Stimulated activated CD8-positive, alpha-beta memory T cell treated with anti-CD3 and anti-CD28 coated beads, Interleukin-4, amount 100 ng/mL, for 24 hours (primary cell): ENCODE data around the gene UBQLNL.

Experiments used
- DNase-seq: peaks from one replicate; pipeline ENCODE4 v3.0.0-alpha.2; 2020; ENCODE audit warnings: low read depth

The UBQLNL gene, protein sequence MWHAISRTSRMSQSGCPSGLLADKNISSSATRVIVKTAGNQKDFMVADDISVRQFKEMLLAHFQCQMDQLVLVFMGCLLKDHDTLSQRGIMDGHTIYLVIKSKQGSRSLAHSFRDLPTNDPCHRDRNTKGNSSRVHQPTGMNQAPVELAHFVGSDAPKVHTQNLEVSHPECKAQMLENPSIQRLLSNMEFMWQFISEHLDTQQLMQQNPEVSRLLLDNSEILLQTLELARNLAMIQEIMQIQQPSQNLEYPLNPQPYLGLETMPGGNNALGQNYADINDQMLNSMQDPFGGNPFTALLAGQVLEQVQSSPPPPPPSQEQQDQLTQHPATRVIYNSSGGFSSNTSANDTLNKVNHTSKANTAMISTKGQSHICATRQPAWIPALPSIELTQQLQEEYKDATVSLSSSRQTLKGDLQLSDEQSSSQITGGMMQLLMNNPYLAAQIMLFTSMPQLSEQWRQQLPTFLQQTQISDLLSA

DNA sequence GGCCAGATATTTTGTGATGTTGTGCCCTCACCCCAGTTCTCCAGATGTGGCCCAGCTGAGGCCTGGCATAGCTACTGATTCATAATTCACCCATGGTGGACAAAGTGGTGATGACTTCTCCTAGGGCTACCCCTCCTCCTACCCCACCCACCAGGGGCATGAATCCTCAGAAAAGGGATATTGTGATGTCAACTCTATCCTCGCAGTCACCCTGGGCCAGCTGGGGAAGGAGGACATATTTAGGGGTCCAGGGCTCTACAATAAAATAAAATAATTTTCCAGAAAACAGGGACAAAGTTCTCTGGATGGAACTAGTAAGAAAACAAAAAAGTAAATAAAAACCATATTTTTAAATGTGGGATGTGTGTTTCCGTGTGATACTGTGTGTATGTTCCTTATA is at the start of gene UBQLNL:
UBQLNL (minus strand) TSS at position 101 of the 400 bp plus-strand sequence. CDS start 258 bp downstream, outside the sequence.
- DNase-seq = no peak

DNA sequence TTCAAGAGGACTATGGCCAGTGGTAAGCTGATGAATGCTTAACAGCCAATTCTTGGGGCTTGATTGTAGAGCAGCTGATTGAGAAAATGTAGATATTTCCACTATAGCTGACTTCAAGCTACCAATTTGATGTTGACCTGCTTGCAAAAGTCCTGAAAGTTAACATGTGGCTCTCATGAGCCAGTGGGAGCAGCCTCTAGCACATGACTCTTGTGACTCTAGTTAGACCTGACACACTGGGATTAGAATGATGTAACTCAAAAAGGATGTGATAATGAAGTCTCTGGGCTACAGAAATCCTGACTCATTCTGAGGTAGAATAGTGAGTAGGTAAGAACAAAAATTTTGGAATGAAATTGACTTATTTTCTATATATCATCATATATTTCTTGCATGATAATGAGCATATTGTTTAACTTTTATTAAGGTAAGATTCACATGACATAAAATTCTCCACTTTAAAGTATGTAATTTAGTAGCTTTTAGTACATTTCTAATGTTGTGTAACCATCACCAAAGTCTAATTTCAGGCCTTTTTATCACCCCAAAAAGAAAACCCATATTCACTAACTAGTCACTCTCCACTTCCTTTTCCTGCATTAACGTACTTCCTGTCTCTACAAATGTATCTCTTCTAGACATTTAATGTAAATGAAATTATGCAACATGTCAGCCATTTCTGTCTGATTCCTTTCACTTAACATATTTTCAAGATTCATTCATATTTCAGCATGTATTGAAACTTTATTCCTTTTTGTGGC is 47.9 kb upstream of the UBQLNL start:
- no peak for DNase-seq

DNA sequence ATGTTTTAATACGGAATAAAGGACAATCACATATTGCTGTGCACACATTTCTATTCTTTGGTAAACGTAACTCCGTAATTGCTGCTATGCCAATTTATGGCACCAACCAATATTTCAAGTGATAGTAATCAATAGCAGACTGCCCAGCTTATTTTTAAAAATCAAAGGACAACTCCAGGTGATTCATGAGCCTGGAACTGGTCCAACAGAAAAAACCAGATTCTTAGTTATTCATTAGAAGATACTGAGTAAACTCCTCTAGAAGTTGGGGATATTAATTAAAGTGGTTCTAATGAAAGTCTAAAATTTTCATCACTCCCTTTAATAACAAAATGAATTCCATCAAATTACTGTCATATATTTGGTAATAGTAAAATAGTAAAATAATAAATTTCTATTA is 41.3 kb upstream of the UBQLNL start:
- no peak for DNase-seq

DNA sequence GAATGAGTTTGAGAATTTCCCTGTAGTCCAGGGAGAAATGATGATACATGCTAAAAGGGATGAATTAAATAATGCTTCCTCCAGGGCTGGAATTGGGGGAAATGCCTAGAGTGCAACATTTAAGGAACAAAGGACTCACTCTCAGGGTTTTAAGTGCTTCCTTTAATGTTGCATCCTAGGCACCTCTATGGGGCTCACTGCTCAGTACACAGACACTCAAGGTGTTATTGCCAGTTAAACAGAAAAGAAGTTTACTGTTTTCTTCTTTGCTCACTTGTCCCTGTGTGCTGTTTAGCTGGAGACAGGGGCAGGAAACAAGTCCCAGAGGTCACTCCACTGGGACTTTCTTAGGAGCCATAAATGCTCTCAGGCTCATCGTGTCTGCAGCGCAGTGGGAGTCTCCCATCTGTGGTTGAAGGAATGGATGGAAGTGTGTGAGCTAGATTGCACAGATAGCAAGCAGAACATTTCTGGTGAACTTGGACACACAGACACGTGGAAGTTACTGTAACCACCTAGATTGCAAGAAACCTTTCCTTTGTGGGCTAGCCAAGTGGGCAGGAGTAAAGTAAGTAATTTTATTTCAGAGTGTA is 40.2 kb upstream of the UBQLNL start:
- DNase-seq = no peak

DNA sequence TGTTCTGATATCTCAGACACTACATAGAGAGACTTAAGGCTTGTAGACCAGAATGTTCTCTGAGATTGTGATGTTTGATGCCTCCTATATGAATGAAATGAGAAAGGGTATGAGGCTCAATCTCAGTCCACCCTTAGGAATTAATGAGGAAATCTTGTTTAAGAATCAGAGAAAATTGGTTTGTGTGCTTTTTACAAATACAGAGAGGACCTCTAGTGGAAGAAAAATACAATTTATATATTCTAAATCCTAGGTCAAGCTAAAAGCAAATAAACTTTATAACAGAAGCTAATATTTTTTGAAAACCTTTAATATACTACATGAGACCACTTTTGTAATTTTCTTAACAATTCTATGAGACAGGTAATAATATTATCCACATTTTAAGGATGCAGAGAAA is 36.8 kb upstream of the UBQLNL start:
- no peak for DNase-seq

DNA sequence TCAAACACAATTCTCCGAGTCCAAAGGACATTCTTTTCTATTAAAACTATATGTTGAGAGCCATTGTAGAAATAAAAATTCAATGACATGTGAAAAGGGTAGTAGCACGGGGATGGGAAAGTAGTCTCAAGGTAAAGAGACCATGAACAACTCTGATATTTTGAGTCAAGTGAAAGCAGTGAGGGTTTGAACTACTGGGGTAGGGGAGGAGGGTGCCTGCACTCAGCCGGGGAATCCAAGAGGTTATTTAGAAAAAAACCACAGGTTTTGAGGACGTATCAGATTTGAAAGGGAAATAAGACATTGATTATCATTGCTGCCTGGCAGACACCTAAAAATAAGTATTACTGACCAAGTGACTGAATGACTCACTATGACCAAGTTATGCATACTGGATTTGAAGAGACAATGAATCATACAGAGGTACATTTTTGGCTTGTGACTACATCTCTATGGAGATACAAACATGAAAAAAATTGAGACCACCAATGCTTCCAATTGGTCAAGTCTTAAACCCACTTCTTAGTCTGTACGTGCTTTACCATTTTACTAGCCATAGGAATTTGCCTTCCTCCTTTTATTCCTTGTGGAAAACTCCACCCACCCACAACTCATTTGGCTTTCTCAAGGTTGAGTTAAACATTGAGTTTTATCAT is 34.1 kb upstream of the UBQLNL start:
- no peak for DNase-seq

DNA sequence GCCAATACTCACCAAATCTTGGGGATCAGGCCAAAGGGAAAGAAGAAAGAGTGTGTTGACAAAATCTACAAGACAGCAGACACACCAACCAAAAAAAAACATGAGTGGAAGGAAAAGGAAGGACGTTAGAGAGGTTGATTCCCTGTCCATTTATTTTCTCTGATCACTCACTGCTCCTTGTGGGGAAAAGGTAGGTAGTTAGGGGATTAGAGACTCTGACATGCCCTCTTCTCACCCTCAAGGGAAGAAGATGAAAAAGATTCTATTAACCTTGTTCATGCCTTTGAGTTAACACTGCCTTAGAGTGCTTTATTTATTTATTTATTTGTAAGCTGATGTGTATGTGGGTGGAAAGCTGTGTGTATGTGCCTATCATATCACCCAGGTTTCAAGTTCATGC is 31.9 kb upstream of the UBQLNL start, which contains the start of gene OR52H1:
OR52H1 (minus strand) TSS at position 101 of the 400 bp plus-strand sequence. CDS start 3,035 bp downstream, outside the sequence.
- DNase-seq = no peak

DNA sequence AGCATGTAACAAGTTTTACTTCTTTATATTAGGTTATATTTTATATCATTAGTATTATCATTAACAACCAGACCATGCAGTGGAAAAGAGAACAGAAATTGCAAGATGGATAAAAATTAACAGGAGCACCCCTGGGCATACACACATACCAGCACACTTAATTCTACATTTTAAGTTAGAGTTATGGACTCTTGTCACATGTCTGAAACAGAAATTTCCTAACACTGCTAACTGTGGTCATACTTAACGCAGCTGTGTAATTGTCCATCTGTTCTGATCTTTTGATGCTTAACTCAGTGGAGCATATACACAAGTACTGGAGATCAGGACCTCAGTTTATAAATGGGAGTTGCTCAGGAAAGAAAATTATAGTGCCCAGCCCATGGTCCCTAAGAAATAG is 31.5 kb upstream of the UBQLNL start:
- no peak for DNase-seq

DNA sequence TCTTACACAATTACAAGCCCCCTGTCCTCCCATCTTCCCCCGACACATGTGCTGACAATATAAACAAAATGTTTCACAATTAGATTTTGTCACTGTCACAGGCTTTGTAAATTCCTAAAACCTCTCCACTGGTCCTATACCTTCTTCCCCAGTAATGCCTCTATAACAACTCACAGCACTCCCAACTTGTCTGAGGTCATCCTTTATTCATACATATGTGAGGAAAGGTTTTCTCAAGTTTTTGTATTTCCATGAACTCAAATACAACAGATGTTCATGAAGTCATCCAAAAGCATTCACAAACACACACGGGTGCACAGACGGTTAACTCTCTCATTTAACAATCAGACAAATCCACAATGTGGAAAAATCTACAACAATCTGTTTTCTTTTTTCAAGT is 30.0 kb upstream of the UBQLNL start:
- DNase-seq = no peak

DNA sequence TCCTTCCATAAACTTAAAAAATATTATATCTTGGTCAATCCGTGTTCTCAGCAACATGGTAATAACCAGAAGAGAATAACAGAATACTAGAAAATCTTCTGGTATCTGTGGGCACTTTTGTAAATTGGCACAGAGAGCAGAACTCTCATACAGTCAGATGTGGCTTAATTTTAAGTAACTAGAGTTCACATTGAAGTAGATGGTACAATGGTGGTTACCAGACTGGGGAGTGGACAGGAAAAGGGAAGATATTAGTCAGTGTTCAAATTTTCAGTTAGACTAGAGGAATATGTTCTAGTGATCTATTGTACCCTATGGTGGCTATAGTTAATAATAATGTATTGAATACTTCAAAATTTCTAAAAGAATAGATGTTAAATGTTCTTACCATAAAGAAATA is 24.9 kb upstream of the UBQLNL start:
- no peak for DNase-seq

DNA sequence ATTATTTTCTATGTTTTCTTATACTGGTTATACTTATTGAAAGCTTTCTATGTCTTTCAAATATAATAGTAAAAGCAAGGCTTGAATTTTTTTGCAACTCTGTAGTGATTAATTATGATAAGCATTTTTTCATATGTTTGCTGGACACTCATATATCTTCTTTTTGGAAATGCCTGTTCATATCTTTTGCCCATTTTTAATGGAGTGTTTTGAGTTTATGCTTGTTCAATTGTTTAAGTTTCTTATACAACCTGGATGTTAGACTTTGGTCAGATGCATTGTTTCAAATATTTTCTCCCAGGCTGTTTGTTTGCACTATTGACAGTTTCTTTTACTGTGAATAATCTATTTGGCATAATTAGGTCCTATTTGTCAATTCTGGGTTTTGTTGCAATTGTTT is 20.0 kb upstream of the UBQLNL start:
- no peak for DNase-seq

DNA sequence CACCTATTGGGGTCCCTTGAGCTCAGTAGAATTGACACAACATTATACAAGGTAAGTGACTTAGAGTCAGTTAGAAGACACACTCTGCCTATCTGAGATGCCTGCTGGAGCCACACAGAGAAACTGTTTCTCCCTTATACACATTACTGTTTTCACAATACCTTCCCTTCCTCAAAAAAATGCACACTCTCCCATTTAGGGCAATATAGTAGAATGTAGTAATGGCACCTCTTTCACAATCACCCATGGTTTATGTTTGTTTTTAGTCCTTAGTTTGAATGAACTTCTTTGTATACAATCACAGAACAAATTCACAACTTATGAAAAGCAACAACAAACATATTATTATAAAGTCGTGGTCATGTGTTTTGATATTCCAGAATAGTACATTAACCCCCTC is 17.5 kb upstream of the UBQLNL start:
- DNase-seq = no peak

DNA sequence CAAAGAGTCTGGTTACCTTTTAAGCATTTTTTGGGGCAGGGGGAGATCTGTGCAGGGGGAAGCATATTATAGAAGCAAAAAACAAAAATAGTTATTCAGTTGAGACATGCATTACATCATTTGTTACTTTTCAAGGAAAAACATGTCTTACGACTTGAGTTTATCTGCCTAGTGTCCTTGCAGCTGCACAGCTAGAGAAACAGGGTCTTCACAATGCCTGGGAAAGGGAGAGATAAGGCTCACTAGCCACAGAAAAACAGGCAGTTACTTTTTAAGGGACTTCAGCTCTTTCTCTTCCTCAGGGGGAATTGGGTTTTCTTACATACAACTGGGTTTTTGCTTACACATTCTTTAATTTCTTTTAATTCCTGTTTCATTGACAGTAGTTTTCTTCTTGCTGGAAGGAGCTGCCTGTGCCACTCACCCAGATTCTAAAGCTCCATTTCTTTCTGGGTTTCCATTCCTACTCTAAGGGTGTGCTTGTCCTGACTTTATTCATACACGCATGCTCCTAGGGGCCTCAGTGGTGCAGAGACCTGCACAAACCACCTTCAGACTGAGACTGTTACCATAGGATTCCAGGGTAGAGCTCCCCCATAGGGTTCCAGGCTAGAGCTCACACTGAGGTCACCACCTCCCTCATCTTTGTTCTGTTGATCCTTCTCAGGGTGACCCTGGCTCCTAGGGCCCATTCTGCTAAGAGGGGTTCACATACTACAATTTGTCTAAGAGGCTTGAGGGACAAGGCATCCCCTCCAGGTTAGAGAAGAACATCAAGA is 14.7 kb upstream of the UBQLNL start:
- DNase-seq = no peak

DNA sequence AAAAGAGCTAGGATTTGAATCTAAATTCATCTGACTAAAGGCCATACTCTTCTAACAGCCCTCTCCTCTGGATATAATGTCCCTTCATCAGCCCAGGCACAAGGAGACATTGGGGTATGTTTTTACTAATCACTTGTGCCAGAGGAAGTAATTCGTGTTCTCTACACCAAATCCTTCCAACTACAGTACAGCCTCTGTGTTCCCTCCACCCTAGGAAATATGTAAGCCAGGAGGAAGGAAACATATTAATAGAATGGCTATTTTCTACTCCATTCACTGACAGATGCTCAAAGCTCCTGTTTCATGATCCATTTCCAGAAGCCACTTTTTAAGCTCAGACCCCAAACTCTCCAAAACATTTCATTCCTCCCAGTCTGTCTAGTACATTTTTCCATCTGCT is 12.0 kb upstream of the UBQLNL start:
- no peak for DNase-seq

DNA sequence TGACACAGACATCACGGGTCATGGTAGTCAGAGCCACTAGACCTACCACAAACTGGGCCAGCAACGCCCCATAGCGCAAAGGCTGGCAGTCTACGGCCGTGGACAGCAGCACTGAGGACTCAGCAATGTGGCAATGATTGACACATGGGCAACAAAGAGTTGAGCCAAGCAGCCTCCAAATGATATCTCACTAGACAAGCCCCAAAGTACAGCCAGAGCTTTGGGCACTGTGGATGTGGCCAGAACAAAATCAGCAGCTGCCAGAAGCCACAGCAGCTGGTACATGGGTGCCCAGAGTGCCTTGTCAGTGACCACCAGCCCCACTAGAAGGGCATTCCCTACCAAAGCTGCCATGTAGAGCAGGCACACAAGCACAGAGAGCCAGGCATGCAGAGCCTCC is 11.2 kb upstream of the UBQLNL start:
- DNase-seq = no peak

DNA sequence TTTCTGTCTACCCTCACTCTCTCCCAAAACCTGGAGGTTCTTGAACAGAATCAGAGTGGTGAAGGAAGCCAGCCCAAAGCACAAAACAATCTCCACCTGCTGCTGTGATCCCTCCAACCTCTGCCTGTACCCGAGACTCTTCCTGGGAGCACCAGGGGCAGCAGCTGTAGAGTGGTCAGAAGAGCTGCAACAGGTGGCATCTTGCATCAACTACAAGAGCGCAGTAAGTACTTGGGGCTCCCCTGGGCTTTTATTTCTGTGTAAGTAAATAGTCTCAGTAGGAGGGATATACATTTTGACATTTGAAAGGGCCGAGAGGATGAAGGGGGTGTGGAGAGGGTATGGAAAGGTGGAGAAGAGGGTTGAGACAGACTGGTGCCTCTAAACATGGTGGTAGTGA is 8.3 kb upstream of the UBQLNL start:
- DNase-seq = no peak

DNA sequence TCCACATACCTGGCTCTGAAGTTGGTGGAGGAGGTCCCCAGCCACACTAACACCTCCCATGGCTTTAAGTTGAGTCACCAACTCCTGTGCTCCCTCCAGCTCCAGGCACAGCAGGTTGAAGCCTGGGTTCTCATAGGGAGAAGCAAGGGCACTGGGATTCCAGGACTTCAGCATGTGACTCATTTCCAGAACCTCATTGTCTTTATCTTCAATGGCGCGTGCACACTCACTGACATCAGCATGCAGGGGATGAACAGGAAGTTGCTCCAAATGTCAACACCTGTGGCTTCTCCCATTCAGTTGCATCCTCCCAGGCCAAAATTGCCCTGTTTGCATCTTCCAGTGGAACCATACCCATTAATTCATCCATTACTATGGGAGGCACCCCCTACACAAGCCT is 5.8 kb upstream of the UBQLNL start:
- no peak for DNase-seq

DNA sequence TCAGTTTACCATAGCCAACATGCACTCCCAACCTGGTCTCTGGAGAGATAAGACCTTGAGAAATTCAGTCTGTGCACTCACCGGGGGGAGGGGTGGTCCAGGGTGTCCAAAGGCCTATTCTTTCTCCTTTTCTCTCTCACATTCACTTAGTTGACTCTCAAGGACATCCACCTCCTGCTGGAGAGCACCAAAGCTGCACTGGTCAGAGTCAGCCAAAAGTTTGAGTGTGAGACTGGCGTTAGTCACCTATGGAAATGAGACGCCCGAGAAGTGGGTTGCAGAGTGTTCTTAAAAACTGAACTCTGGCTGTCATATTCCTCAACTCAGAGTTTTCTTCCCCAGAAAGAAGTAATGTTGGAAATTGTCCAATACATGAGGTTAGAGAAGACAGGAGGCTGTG is 5.0 kb upstream of the UBQLNL start:
- DNase-seq = no peak

DNA sequence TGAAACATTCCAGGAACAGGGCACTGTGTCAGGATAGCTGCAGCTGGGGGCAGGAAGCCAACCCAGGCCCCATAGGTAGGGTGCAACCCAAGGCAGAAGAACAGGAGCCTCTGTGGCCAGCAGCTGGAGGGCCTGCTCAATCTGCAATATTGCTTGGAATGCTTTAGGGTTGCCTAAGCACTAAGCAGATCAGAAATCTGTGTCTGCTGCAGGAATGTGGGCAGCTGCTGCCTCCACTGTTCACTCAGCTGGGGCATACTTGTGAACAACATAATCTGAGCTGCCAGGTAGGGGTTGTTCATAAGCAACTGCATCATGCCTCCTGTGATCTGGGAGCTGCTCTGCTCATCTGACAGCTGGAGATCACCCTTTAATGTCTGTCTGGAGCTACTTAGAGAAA is 1.7 kb downstream of the UBQLNL start:
- DNase-seq = no peak

DNA sequence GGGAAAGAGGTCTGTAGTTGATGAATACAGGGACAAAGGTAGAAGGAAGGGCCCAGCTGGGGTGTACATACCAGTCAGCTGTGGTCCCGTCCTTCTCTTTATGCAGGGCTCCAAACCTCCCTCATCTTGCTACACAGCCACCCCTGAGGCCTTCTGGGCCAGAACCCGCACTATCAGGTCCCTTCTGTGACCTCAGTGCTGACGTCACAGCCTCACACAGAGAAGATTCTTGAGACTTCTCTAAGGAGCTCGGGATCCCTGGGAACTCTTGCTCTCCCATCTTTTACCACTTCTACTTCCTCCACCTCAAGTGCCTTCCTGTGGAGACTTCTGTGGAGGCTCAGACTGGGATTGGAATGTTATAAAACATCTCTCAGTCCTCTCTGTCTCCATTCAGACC is 6.7 kb downstream of the UBQLNL start, which contains the start of gene UBQLN3:
UBQLN3 (minus strand) TSS at position 155 of the 400 bp plus-strand sequence. CDS start 399 bp downstream, outside the sequence.
- no peak for DNase-seq

DNA sequence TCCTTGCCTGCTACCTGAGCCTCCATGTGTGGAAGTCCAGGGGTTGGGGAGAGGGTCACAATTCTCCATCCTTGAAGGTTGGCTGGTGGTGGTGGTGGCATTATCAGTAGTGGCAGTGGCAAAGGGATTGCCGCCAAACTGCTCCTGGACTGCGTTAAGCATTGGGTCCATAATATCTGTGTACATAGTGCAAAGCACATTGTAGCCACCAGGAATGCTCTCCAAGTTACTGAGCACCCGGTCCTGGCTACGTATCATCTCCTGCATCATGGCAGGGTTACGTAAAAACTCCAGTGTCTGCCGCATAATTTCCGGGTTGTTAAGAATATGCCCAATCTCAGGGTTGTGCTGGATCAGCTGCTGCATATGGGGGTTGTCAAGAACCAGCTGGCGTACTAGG is 7.9 kb downstream of the UBQLNL start:
- no peak for DNase-seq
